HG03457 (cell line): ENCODE measurements around the gene TMEM138.
"Not testable (repeated sequence)": the region's sequence is repeated elsewhere in the genome, so short reads cannot be mapped to it uniquely, and the experiment has no call there.

Experiments
- ATAC-seq: cut with Tn5 transposase; IDR thresholded peaks from one replicate; pipeline ENCODE4 v1.9.1; 2021; ENCODE audit warnings: moderate number of reproducible peaks; ENCODE audit not compliant: unreplicated experiment

Gene TMEM138

GRCh38 chr11:61362542-61362875 is 335 bp downstream of the TMEM138 start:
- ATAC-seq: no peak

- no peak for ATAC-seq
These were observed 2.0 kb downstream of the TMEM138 start for GRCh38 chr11:61364012-61364675.

- no peak for ATAC-seq
These were observed 5.2 kb downstream of the TMEM138 start for GRCh38 chr11:61367406-61367805.

GRCh38 chr11:61368646-61369045 is 6.5 kb downstream of the TMEM138 start:
- no peak for ATAC-seq

- ATAC-seq: no peak
These were observed 7.5 kb downstream of the TMEM138 start for GRCh38 chr11:61369372-61370348.

DNA sequence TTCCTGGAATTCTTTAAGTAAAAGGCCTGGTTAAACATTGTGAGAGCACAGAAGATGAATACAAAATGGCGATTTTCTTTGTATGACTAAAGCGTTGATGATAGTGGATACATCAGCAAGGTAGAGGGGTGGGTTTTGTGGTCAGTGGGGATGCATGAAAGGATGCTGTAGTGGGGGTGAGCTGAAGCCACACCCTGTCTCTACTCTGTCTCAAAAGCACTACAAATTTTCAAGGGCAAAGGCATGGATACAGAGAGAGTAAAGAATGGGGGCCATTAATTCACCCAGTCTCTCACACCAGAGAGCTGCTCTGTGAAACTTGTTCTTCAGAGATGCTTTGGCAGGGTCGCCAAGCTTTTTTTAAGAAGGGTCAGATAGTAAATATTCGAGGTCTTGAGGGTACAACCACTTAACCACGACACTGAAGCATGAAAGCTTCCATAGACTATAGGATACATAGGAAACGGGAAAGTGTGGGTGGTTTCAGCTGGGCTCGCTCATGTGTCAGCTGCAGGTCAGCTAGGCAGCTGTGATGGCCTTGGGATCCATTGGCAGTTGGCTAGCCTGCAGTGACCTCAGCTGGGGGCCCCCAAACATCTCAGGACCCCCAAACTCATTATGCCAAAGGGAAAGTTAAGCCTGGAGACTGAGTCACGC is 8.3 kb downstream of the TMEM138 start:
- no peak for ATAC-seq

DNA sequence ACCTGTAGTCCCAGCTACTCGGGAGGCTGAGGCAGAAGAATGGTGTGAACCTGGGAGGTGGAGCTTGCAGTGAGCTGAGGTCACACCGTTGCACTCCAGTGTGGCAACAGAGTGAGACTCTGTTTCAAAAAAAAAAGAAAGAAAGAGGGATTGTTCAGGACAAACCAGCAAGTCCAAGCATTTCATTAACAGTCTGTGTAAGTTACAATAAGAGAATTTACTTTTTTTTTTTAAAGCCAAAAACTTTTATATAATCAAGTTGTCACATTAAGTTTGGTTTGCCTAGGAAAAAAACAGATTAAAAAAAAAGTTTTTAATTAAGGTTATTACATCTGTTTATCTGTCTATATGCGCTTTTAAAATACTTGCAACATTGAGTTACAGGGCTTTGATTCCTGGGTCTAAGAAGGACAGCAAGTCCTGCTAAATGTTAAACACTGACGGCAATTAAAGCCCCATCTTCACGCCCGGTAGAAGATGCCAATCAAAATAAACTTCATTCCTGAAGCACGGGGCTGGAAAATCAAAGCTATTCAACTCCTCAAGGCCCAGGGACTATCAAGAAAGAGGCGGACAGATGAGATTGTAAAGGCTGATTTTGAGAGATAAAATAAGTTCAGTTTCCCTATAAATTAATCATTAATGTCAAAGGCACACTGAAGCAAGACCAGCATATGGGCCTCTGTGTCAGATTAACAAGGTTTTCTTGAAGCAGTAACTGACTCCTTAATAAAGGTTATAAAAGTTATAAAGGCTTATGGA is 10.7 kb downstream of the TMEM138 start:
- ATAC-seq: no peak

DNA sequence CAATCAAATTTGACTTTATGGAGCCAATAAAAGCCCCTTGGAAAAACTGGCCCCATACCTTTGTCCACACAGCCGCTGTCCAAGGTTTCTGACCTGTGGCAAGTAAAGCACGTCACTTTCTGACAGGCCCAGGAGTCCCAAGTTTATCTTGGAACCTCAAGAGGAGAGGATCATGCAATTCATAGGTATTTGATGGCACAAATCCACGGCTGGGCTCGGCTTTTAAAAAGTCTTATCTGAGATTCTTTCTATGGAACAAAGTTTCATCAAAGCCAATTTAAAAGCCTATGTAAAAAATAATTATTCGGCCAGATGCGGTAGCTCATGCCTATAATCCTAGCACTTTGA is 13.6 kb downstream of the TMEM138 start:
- ATAC-seq: no peak

- no peak for ATAC-seq
These were observed 15.4 kb downstream of the TMEM138 start for GRCh38 chr11:61377461-61378160.

- ATAC-seq: no peak
These were observed 16.6 kb downstream of the TMEM138 start for GRCh38 chr11:61378713-61379313.

DNA sequence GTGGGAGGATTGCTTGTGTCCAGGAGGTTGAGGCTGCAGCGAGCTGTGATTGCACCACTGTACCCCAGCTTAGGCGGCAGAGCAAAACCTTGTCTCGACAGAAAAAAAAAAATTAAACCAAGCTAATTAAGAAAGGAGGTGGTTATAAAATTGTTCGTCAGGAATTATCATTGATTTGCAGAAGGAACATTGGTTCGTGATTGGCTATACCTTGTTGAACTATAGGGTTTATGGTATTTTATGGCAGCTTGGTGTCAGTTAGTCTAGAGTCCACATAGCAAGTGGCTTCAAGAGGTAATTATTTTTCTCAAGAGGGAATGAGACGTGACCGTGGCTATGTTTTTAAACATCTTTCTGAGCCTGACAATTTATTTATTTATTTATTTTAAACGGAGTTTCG is 18.7 kb downstream of the TMEM138 start:
- ATAC-seq: no peak

DNA sequence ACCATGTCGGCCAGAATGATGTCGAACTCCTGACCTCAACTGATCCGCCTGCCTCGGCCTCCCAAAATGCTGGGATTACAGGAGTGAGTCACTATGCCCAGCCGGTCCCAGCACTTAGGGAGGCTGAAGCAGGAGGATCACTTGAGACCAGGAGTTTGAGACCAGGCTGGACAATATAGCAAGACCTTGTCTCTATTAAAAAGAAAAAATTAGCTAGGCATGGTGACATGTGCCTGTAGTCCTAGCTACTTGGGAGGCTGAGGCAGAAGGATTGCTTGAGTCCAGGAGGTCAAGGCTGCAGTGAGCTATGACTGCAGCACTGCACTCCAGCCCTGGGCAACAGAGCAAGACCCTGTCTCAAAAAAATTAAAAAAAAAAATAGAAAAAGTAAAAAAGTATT is 21.7 kb downstream of the TMEM138 start:
- not testable (repeated sequence) for ATAC-seq

GRCh38 chr11:61384271-61385242 is 22.4 kb downstream of the TMEM138 start:
- ATAC-seq: no peak

DNA sequence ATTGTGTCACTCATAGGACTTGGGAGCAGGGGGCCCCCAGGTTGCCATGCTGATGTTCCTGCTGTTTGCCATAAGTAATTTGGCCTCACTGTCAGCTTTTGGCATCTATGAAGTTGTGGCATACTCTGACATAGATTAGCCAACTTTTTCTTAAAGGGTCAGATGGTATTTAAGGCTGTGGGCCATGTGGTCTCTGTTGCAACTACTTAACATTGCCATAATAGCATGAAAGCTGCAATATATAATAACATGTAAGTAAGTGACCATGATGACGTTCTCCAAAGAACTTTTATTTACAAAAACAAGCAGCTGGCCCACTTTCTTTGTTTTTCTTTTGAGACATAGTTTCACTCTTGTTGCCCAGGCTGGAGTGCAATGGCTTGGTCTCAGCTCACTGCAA is 28.0 kb downstream of the TMEM138 start:
- ATAC-seq: no peak

DNA sequence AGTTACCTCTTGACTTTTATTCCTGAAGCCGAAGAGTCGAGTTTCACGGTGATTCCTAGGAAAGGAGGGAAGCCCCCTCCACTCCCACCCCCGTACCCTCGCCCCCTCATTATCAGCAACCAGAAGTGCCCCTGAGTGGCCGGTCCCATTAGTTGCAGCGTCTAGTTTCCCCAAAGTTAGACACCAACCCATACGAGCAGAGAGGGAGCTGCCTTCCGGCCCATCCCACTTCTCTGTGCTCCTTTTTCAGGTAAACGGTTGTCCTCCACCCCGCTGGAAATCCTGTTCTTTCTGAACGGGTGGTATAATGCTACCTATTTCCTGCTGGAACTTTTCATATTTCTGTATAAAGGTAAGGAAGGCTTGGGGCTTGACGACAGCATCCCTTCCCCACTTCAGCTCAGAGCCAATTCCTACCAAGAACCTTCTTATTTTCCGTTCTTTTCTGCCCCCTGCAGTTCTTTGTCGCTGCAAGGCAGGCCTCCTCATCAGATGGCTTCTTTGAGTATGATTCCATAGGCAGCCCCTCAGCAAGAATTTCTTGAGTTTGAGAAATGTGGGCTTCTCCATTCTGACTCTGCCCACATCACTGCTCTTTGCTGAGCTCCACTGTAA is 30.9 kb downstream of the TMEM138 start:
- no peak for ATAC-seq

DNA sequence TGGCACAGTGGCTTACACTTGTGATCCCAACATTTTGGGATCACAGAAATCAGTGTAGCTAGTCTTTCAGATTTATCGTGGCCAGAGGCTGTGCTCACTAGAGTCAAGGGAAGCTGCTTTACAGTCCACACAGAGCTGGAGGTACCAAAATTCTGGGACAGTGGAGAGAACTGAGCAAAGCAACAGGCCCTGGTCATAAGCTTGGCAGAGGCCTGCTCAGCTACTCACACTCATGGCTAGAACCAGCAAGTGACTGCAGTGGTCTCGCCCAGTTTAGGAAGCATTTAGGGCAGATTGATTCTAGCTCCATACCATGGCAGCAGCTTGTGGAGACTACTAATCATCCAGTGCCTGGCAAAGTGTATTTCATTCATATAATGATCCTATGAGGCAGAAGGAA is 39.0 kb downstream of the TMEM138 start:
- ATAC-seq: no peak

- ATAC-seq: no peak
These were observed 39.4 kb downstream of the TMEM138 start for GRCh38 chr11:61401573-61401972.

DNA sequence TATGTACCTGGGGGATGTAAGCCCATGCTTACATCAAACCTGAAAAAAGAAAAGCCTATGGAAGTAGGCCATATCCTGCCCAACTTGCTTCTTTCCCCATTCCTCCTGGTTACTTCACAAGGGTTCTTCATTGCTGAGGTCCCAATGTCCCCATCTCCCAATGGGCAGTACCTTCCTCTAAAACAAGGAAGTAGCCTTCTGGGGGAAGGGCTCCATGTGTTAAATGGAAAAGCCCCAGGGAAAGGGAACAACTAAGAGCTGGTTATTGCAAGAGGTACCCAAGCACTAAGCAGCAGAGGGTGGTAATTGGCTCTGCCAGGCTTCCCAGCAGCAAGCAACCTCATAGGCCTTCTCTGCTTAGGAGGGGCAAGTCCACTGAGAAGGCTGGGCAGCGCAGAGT is 41.5 kb downstream of the TMEM138 start:
- no peak for ATAC-seq

GRCh38 chr11:61404103-61404502 is 41.9 kb downstream of the TMEM138 start:
- ATAC-seq: no peak
